HEK293 (cell line): ENCODE results near the gene ANKRD52.

Experiments
- CTCF ChIA-PET: fragments of 350-600 bp; formaldehyde crosslinking; extraction: SDS; loops from one replicate; lab custom pipeline; 2021; ENCODE audit warnings: antibody characterized with exemption; lab: Yijun Ruan, JAX
- POLR2A ChIA-PET: fragments of 300-600 bp; formaldehyde crosslinking; extraction: SDS; loops from one replicate; lab custom pipeline; 2020; ENCODE audit warnings: antibody characterized with exemption, inconsistent platforms; lab: Yijun Ruan, JAX
- H3K27ac ChIP-seq: fragments of 200-500 bp; sonication (Bioruptor generic); 2 replicates; pipeline ENCODE4 v1.5.1; 2014; ENCODE audit warnings: low read depth, low read length, control low read depth, inconsistent platforms; ENCODE audit errors: extremely low read depth
- H3K36me3 ChIP-seq, 2 experiments: fragments of 200-500 bp in 1 of 2; sonication (Bioruptor generic) in 1 of 2; 1 replicate in 1 of 2; 2 replicates in 1 of 2; pipeline ENCODE4 v1.5.1; 2014 to 2017; ENCODE audit warnings: inconsistent platforms in 2 of 2, low read length in 2 of 2; ENCODE audit not compliant: control insufficient read depth in 2 of 2, insufficient read depth in 1 of 2
- H3K4me1 ChIP-seq: fragments of 200-500 bp; sonication (Bioruptor generic); 2 replicates; pipeline ENCODE4 v1.5.1; 2014; ENCODE audit warnings: mild to moderate bottlenecking, low read length, inconsistent platforms; ENCODE audit not compliant: control insufficient read depth, insufficient read depth
- H3K4me3 ChIP-seq: 2 replicates; pipeline ENCODE4 v1.5.1; 2011; ENCODE audit warnings: low read depth, mild to moderate bottlenecking, control low read depth, low read length, moderate library complexity
- H3K9me3 ChIP-seq: fragments of 200-500 bp; sonication (Bioruptor generic); 2 replicates; pipeline ENCODE4 v1.5.1; 2014; ENCODE audit warnings: low read depth, low read length, inconsistent platforms; ENCODE audit not compliant: control insufficient read depth, insufficient read depth
- CTCF ChIP-seq: fragments of 450-650 bp; formaldehyde crosslinking; IDR thresholded peaks from 2 replicates; pipeline ENCODE4 v1.5.1; 2016; ENCODE audit warnings: missing biosample characterization, missing genetic modification characterization
- GLI2 ChIP-seq: fragments of 450-650 bp; formaldehyde crosslinking; IDR thresholded peaks from 2 replicates; pipeline ENCODE4; 2017; ENCODE audit warnings: missing biosample characterization, missing genetic modification characterization, low read depth, borderline replicate concordance
- GLI4 ChIP-seq: fragments of 450-650 bp; formaldehyde crosslinking; IDR thresholded peaks from 2 replicates; pipeline ENCODE4 v1.5.1; 2016; ENCODE audit warnings: missing biosample characterization, missing genetic modification characterization
- GLIS2 ChIP-seq: fragments of 450-650 bp; formaldehyde crosslinking; IDR thresholded peaks from 2 replicates; pipeline ENCODE4 v1.5.1; 2016; ENCODE audit warnings: missing biosample characterization, missing genetic modification characterization
- HOXC10 ChIP-seq: sonication (generic); formaldehyde crosslinking; IDR thresholded peaks from 2 replicates; pipeline ENCODE4 v1.8.1; 2023; ENCODE audit warnings: mild to moderate bottlenecking, missing genetic modification reagents
- HOXD13 ChIP-seq: sonication (generic); formaldehyde crosslinking; IDR thresholded peaks from 2 replicates; pipeline ENCODE4 v1.8.0; 2022; ENCODE audit warnings: missing genetic modification reagents, borderline replicate concordance
- IKZF3 ChIP-seq: fragments of 450-650 bp; IDR thresholded peaks from 2 replicates; pipeline ENCODE4 v1.5.0; 2018; ENCODE audit warnings: missing biosample characterization, mild to moderate bottlenecking, missing genetic modification characterization, moderate library complexity
- KLF1 ChIP-seq: fragments of 450-650 bp; formaldehyde crosslinking; IDR thresholded peaks from 2 replicates; pipeline ENCODE4 v1.5.1; 2016; ENCODE audit warnings: missing biosample characterization, missing genetic modification characterization
- PATZ1 ChIP-seq: fragments of 450-650 bp; formaldehyde crosslinking; IDR thresholded peaks from 2 replicates; pipeline ENCODE4 v1.5.1; 2016; ENCODE audit warnings: missing biosample characterization, missing genetic modification characterization
- ZBTB11 ChIP-seq: fragments of 450-650 bp; formaldehyde crosslinking; conservative IDR thresholded peaks from 2 replicates; pipeline ENCODE4 v1.5.1; 2016; ENCODE audit warnings: low read depth, missing biosample characterization, missing genetic modification characterization
- ZBTB17 ChIP-seq: fragments of 450-650 bp; formaldehyde crosslinking; IDR thresholded peaks from 2 replicates; pipeline ENCODE4 v1.5.1; 2016; ENCODE audit warnings: missing biosample characterization, missing genetic modification characterization
- ZFP69B ChIP-seq: fragments of 450-650 bp; formaldehyde crosslinking; IDR thresholded peaks from 2 replicates; pipeline ENCODE4 v1.5.1; 2016; ENCODE audit warnings: missing biosample characterization, missing genetic modification characterization
- ZNF138 ChIP-seq: fragments of 450-650 bp; formaldehyde crosslinking; IDR thresholded peaks from 2 replicates; pipeline ENCODE4 v1.5.1; 2016; ENCODE audit warnings: missing biosample characterization, missing genetic modification characterization, borderline replicate concordance
- ZNF146 ChIP-seq: fragments of 450-650 bp; formaldehyde crosslinking; IDR thresholded peaks from 2 replicates; pipeline ENCODE4 v1.5.1; 2016; ENCODE audit warnings: missing biosample characterization, missing genetic modification characterization
- ZNF18 ChIP-seq: fragments of 450-650 bp; formaldehyde crosslinking; IDR thresholded peaks from 2 replicates; pipeline ENCODE4 v1.5.1; 2016; ENCODE audit warnings: missing biosample characterization, missing genetic modification characterization
- ZNF302 ChIP-seq: fragments of 450-650 bp; formaldehyde crosslinking; IDR thresholded peaks from 2 replicates; pipeline ENCODE4 v1.5.1; 2016; ENCODE audit warnings: missing biosample characterization, missing genetic modification characterization, low read depth
- ZNF335 ChIP-seq: fragments of 450-650 bp; formaldehyde crosslinking; conservative IDR thresholded peaks from 2 replicates; pipeline ENCODE4 v1.5.1; 2016; ENCODE audit warnings: missing biosample characterization, missing genetic modification characterization
- ZNF354C ChIP-seq: fragments of 450-650 bp; formaldehyde crosslinking; IDR thresholded peaks from 2 replicates; pipeline ENCODE4 v1.5.1; 2016; ENCODE audit warnings: missing biosample characterization, missing genetic modification characterization, low read depth, borderline replicate concordance
- ZNF548 ChIP-seq: fragments of 450-650 bp; formaldehyde crosslinking; IDR thresholded peaks from 2 replicates; pipeline ENCODE4 v1.5.1; 2016; ENCODE audit warnings: missing biosample characterization, missing genetic modification characterization
- ZNF580 ChIP-seq: fragments of 450-650 bp; formaldehyde crosslinking; IDR thresholded peaks from 2 replicates; pipeline ENCODE4 v1.5.1; 2016; ENCODE audit warnings: missing biosample characterization, missing genetic modification characterization
- ZNF600 ChIP-seq: fragments of 450-650 bp; formaldehyde crosslinking; IDR thresholded peaks from 2 replicates; pipeline ENCODE4 v1.5.1; 2016; ENCODE audit warnings: missing biosample characterization, missing genetic modification characterization
- ZNF830 ChIP-seq: fragments of 450-650 bp; IDR thresholded peaks from 2 replicates; pipeline ENCODE4 v1.5.0; 2018; ENCODE audit warnings: missing biosample characterization, missing genetic modification characterization, low read depth, mild to moderate bottlenecking, moderate library complexity
- ZSCAN16 ChIP-seq: fragments of 450-650 bp; formaldehyde crosslinking; IDR thresholded peaks from 2 replicates; pipeline ENCODE4 v1.5.1; 2016; ENCODE audit warnings: missing biosample characterization, missing genetic modification characterization

The ANKRD52 gene

GRCh38 chr12:56257491-56258067, 605 bp downstream of the ANKRD52 start (continued):
- TF ChIP-seq CTCF (tag by site-specific recombination) (peak; percentile 60; the same call in 1 of the 2 replicates), ZNF302 (tag by site-specific recombination) (no peak), ZBTB11 (peak; percentile 13; the same call in 1 of the 2 replicates), ZNF830 (no peak), IKZF3 (peak; percentile 30; the same call in 1 of the 2 replicates), ZNF600 (tag by site-specific recombination) (peak; percentile 84), GLI2 (tag by site-specific recombination) (no peak), ZBTB17 (peak; percentile 76), KLF1 (tag by site-specific recombination) (0 out of 2 replicates have a peak, but pooled peaks have one; percentile 6), ZNF138 (tag by site-specific recombination) (no peak)

GRCh38 chr12:56257071-56257470, 1.1 kb downstream of the ANKRD52 start:
- Histone ChIP-seq H3K36me3 (peaks cover 25 to 51% of the 10 kb centered on the region in 2 experiments), H3K4me1 (peaks cover 13% of the 10 kb centered on the region), H3K4me3 (peak overlapping the region; percentile 92), H3K9me3 (no peaks in the 10 kb centered on the region), H3K27ac (peak overlapping the region; percentile 90; the same call in 1 of the 2 replicates)
- POLR2A ChIA-PET = interaction anchor here (0.7 to 3.5 kb wide), 5 partner anchors 9 to 138 kb away, joined by 3 to 26 read pairs (median 4); partner anchors contain the start of gene COQ10A
- no peak for TF ChIP-seq ZNF354C (tag by site-specific recombination)
- TF ChIP-seq GLI4 (tag by site-specific recombination) = no peak
- TF ChIP-seq ZNF302 (tag by site-specific recombination) = no peak
- no peak for TF ChIP-seq PATZ1 (tag by site-specific recombination)
- no peak for TF ChIP-seq ZNF335 (tag by site-specific recombination)
- TF ChIP-seq ZNF548 (tag by site-specific recombination) = no peak
- no peak for TF ChIP-seq GLIS2
- TF ChIP-seq ZNF580 (tag by site-specific recombination) = no peak
- TF ChIP-seq HOXD13 (CRISPR knock-in tag) = no peak
- TF ChIP-seq ZSCAN16 = no peak
- no peak for TF ChIP-seq HOXC10 (CRISPR knock-in tag)
- TF ChIP-seq ZNF18 (tag by site-specific recombination) = no peak
- TF ChIP-seq ZNF146 = no peak
- TF ChIP-seq ZFP69B (tag by site-specific recombination) = no peak
- CTCF ChIA-PET = interaction anchor here (0.5 to 2.3 kb wide), 15 partner anchors 11 to 1876 kb away, joined by 3 to 10 read pairs (median 4); partner anchors contain the start of genes RNF41 and SMARCC2
